GM18909 (cell line): ENCODE data around the gene OTULIN.

Source experiments
- ATAC-seq: cut with Tn5 transposase; IDR thresholded peaks from one replicate; pipeline ENCODE4 v1.9.1; 2021; ENCODE audit warnings: mild to moderate bottlenecking; ENCODE audit not compliant: unreplicated experiment, poor library complexity

The OTULIN gene

GRCh38 chr5:14738050-14738449 is 73.5 kb downstream of the OTULIN start:
- ATAC-seq, result no peak

GRCh38 chr5:14739538-14739937 is 75.0 kb downstream of the OTULIN start:
- no peak for ATAC-seq

GRCh38 chr5:14739981-14740380 is 75.5 kb downstream of the OTULIN start:
- no peak for ATAC-seq

- ATAC-seq, result no peak
Measured at GRCh38 chr5:14741131-14741530, 76.6 kb downstream of the OTULIN start.

GRCh38 chr5:14741801-14742440 is 77.4 kb downstream of the OTULIN start:
- no peak for ATAC-seq

- ATAC-seq, result no peak
Measured at GRCh38 chr5:14742498-14742897, 78.0 kb downstream of the OTULIN start.

- ATAC-seq, result no peak
Measured at GRCh38 chr5:14743601-14744295, 79.2 kb downstream of the OTULIN start.

- no peak for ATAC-seq
Measured at GRCh38 chr5:14744296-14745187, 80.0 kb downstream of the OTULIN start.

GRCh38 chr5:14745188-14745563 is 80.7 kb downstream of the OTULIN start:
- ATAC-seq, result no peak

GRCh38 chr5:14745753-14746152 is 81.2 kb downstream of the OTULIN start:
- no peak for ATAC-seq

GRCh38 chr5:14748180-14748900 is 83.8 kb downstream of the OTULIN start:
- no peak for ATAC-seq
